ENCODE data around the gene HMGCS2. TPM values are rescaled to one million over a fixed set of nuclear protein-coding genes. Genes with fewer than 3 reads are reported as not detected.
A peak's percentile ranks its signal among the peaks of the same experiment; 100 is the strongest.

Gene HMGCS2
- total and polyA plus RNA-seq, 9 of the 15 experiments (the other 6 are each of a cell fraction or from before 2014, with no cell fraction given): 0.13 TPM; not detected in 8

GRCh38 chr1:119743776-119744597 lies 24.7 kb downstream of the HMGCS2 start (continued):
- TF ChIP-seq JUND (IDR thresholded peaks at IDR 0.05; ENCODE audit: borderline replicate concordance, low read depth, low read length): peak; percentile 51; the same call in 1 of the 2 replicates
- no peak; the same call in 2 of the 3 replicates for TF ChIP-seq JUND (tag; IDR thresholded peaks at IDR 0.05; ENCODE audit: borderline replicate concordance, low read depth, low read length)
- 0 out of 2 replicates have a peak, but pooled peaks have one; percentile 17 for TF ChIP-seq ZNF384 (IDR thresholded peaks at IDR 0.05; ENCODE audit: low read depth, low read length)
- peak; percentile 43; the same call in 1 of the 2 replicates for TF ChIP-seq RB1 (IDR thresholded peaks at IDR 0.05; ENCODE audit: low read depth)
- peak; percentile 25; the same call in 1 of the 2 replicates for TF ChIP-seq TFAP4 (CRISPR knock-in tag; IDR thresholded peaks at IDR 0.05; ENCODE audit: borderline replicate concordance)
- TF ChIP-seq POLR2H (tag; IDR thresholded peaks at IDR 0.05; ENCODE audit: low read depth): 0 out of 2 replicates have a peak, but pooled peaks have one; percentile 38
- peak; percentile 62 for TF ChIP-seq POLR2B (IDR thresholded peaks at IDR 0.05; ENCODE audit: low read depth, partially characterized antibody)
- peak; percentile 33; the same call in 1 of the 2 replicates for TF ChIP-seq ATF7 (IDR thresholded peaks at IDR 0.05)
- TF ChIP-seq SRF (CRISPR knock-in tag; IDR thresholded peaks at IDR 0.05): 0 out of 4 replicates have a peak, but pooled peaks of 1 of the 2 experiments have one; percentile 39
- peak in 1 of 2 experiments; percentile 77; a peak in 2 of 4 replicates for TF ChIP-seq MAZ (CRISPR knock-in tag; conservative IDR thresholded peaks at IDR 0.05 in 1 of 2, IDR thresholded peaks at IDR 0.05 in 1 of 2)
- TF ChIP-seq ZNF165 (CRISPR knock-in tag; IDR thresholded peaks at IDR 0.05; ENCODE audit: borderline replicate concordance): no peak
- 0 out of 2 replicates have a peak, but pooled peaks have one; percentile 46 for TF ChIP-seq KLF16 (IDR thresholded peaks at IDR 0.05)
- 0 out of 2 replicates have a peak, but pooled peaks have one; percentile 82 for TF ChIP-seq XRCC5 (IDR thresholded peaks at IDR 0.05; ENCODE audit: low read depth, low read length)
- no peak for TF ChIP-seq NR2C1 (IDR thresholded peaks at IDR 0.05)
- peak; percentile 43; the same call in 1 of the 2 replicates for TF ChIP-seq NR2C1 (tag; IDR thresholded peaks at IDR 0.05)
- TF ChIP-seq CTCFL (IDR thresholded peaks at IDR 0.05; ENCODE audit: borderline replicate concordance, insufficient read depth, low read depth, low read length, poor library complexity, severe bottlenecking): peak; percentile 57
- TF ChIP-seq SMC3 (conservative IDR thresholded peaks at IDR 0.05; ENCODE audit: insufficient read depth, low read depth, low read length): peak; percentile 77
- TF ChIP-seq, protein P1, sequence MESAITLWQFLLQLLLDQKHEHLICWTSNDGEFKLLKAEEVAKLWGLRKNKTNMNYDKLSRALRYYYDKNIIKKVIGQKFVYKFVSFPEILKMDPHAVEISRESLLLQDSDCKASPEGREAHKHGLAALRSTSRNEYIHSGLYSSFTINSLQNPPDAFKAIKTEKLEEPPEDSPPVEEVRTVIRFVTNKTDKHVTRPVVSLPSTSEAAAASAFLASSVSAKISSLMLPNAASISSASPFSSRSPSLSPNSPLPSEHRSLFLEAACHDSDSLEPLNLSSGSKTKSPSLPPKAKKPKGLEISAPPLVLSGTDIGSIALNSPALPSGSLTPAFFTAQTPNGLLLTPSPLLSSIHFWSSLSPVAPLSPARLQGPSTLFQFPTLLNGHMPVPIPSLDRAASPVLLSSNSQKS (CRISPR knock-in tag; IDR thresholded peaks at IDR 0.05): no peak
- TF ChIP-seq, protein P2, sequence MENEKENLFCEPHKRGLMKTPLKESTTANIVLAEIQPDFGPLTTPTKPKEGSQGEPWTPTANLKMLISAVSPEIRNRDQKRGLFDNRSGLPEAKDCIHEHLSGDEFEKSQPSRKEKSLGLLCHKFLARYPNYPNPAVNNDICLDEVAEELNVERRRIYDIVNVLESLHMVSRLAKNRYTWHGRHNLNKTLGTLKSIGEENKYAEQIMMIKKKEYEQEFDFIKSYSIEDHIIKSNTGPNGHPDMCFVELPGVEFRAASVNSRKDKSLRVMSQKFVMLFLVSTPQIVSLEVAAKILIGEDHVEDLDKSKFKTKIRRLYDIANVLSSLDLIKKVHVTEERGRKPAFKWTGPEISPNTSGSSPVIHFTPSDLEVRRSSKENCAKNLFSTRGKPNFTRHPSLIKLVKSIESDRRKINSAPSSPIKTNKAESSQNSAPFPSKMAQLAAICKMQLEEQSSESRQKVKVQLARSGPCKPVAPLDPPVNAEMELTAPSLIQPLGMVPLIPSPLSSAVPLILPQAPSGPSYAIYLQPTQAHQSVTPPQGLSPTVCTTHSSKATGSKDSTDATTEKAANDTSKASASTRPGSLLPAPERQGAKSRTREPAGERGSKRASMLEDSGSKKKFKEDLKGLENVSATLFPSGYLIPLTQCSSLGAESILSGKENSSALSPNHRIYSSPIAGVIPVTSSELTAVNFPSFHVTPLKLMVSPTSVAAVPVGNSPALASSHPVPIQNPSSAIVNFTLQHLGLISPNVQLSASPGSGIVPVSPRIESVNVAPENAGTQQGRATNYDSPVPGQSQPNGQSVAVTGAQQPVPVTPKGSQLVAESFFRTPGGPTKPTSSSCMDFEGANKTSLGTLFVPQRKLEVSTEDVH (IDR thresholded peaks at IDR 0.05; ENCODE audit: low read depth, partially characterized antibody): peak; percentile 63
- no peak for TF ChIP-seq SMARCA4 (IDR thresholded peaks at IDR 0.05)

Measured in K562 (cell line).